Measurements from ENCODE around the gene GSK3A. TPM values are rescaled to one million over a fixed set of nuclear protein-coding genes. Genes with fewer than 3 reads are reported as not detected.
A peak's percentile ranks its signal among the peaks of the same experiment; 100 is the strongest.

Gene GSK3A
- 36.0 TPM for total RNA-seq
- long read RNA-seq, result 0 reads

- peak; percentile 99 for DNase-seq (ENCODE audit: low spot score)
These were observed at the start of gene GSK3A for GRCh38 chr19:42242512-42243409. GSK3A (minus strand) TSS chr19:42242602; CDS start chr19:42242465, 137 bp downstream.

- DNase-seq (ENCODE audit: low spot score), result no peak
These were observed 49.0 kb upstream of the GSK3A start for GRCh38 chr19:42291435-42291810.

DNA sequence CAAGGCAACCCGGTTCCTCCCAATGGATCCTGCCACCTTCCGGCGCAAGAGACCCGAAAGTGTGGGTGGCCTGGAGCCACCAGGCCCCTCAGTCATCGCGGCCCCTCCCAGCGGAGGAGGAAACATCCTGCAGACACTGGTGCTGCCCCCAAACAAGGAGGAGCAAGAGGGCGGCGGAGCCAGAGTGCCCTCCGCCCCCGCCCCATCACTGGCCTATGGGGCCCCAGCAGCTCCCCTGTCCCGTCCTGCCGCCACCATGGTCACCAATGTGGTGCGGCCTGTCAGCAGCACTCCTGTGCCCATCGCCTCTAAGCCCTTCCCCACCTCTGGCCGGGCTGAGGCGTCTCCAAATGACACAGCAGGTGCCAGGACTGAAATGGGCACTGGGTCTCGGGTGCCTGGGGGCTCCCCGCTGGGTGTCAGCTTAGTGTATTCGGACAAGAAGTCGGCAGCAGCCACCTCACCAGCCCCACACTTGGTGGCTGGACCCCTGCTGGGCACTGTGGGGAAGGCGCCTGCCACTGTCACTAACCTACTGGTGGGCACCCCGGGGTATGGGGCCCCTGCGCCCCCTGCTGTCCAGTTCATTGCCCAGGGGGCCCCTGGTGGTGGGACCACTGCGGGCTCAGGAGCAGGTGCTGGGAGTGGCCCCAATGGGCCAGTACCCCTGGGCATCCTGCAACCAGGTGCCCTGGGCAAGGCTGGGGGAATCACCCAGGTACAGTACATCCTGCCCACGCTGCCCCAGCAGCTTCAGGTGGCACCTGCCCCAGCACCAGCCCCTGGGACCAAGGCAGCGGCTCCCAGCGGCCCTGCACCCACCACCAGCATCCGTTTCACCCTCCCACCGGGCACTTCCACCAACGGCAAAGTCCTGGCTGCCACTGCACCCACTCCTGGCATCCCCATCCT lies 48.4 kb upstream of the GSK3A start:
- no peak for DNase-seq (ENCODE audit: low spot score)

DNA sequence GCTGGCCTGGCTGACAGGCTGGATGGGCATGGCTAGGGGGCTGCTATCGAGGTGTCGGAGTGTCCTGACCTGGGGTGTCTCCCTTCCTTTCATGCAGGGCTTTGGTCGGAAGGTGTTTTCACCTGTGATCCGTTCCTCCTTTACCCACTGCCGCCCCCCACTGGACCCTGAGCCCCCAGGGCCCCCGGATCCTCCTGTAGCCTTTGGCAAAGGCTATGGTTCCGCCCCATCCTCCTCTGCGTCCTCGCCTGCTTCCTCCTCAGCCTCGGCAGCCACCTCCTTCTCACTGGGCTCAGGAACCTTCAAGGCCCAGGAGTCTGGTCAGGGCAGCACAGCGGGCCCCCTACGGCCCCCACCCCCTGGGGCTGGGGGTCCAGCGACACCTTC lies 47.7 kb upstream of the GSK3A start:
- DNase-seq (ENCODE audit: low spot score), result no peak

- no peak for DNase-seq (ENCODE audit: low spot score)
These were observed 47.2 kb upstream of the GSK3A start for GRCh38 chr19:42289556-42290041.

DNA sequence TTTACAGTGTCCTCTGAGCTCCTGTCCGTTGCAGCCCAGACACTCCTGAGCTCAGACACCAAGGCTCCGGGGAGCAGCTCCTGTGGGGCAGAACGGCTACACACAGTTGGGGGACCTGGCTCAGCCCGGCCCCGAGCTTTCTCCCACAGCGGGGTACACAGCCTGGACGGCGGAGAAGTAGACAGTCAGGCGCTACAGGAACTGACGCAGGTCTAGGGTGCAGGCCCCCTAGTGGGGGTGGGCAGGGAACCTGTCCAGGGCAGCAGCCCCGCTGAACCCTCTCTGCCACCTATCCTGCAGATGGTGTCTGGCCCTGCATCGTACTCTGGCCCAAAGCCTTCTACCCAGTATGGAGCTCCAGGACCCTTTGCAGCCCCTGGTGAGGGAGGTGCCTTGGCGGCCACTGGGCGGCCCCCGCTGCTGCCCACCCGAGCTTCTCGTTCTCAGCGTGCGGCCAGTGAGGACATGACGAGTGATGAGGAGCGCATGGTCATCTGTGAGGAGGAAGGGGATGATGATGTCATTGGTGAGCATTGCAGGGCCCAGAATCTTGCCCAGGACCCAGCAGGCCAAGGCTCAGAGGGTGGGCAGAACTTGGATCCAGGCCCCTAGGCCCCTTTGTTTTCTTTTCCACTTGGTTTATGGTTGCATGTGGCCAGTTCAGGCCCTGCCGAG lies 46.6 kb upstream of the GSK3A start:
- no peak for DNase-seq (ENCODE audit: low spot score)

DNA sequence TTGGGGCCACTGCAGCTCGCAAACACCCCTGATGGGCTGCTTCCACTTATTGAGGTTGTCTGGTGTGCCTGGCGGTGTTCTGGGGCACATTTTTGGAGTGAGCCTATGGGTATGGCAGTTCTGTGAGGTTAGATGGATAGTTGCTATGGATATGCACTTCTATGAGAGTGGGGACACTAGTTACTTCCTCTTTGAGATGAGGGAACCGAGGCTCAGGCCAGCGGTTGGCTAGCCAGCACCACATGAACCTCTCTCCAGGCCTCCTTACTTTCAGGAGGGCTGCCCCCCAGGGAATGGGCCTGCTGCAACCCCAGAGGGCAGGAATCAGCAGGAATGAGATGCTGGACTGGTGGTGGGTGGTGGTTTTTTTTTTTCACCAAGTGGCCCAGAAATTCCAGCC lies 46.0 kb upstream of the GSK3A start:
- DNase-seq (ENCODE audit: low spot score), result no peak

GRCh38 chr19:42287827-42288107 lies 45.4 kb upstream of the GSK3A start:
- no peak for DNase-seq (ENCODE audit: low spot score)

GRCh38 chr19:42287017-42287826 lies 44.8 kb upstream of the GSK3A start:
- no peak for DNase-seq (ENCODE audit: low spot score)

GRCh38 chr19:42286349-42287016 lies 44.1 kb upstream of the GSK3A start:
- no peak for DNase-seq (ENCODE audit: low spot score)

- DNase-seq (ENCODE audit: low spot score), result no peak
These were observed 43.6 kb upstream of the GSK3A start for GRCh38 chr19:42285988-42286348.

DNA sequence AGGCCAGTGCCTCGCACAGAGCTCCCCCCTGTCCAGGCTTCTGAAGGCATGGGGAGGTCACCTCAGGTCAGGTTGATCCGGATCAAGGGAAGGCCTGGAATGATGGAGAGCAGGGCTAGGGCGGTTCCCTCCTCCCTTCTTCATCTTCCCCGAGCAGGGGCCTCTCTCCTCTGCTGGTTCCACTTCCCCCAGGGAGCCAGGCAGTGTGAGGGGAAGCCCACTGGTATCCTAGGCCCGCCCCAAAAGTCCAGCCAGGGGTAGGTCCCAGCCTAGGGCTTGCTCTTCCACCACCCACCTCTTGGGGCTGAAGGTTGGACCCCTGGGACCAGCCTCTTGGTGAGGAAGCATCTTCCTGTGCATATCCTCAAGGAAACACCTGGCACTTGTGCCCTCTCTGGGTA lies 43.1 kb upstream of the GSK3A start:
- DNase-seq (ENCODE audit: low spot score), result no peak

DNA sequence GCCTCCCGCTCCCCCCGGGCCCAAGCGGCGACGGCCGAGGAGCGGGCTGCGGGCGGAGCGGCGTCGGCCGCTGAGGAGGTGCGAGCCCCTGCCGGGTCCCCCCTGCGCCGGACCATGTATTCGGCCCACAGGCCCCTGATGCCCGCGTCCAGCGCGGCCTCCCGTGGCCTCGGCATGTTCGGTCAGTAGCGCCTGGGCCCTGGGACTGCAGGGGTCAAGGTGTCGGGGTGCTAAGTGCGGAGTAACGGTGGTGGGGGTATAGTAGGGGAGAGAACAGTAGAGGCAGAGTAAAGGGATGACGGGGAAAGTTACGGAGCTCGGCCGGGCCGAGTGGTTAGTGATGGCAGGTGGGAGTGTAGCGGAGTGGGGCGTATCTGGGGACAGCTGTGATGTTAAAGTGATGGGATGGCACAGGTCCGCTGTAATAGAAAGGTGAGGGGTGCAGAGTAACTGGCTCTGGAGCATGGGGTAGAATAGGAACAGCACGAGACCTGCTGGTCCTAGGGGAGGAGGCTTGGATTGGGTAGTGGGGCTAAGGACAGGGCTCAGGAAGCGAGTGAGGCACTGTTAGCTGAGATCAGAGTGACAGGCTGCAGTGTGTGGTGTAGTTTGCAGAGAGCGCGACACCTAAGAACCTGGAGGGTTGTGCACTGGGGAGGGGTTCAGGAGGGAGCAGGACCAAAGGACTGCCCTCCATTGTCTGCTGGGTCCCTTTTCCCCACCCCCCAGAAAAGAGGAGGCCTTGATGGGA lies 42.4 kb upstream of the GSK3A start:
- no peak for DNase-seq (ENCODE audit: low spot score)

GRCh38 chr19:42284066-42284501 lies 41.7 kb upstream of the GSK3A start:
- peak; percentile 94 for DNase-seq (ENCODE audit: low spot score)

- peak; percentile 98 for DNase-seq (ENCODE audit: low spot score)
These were observed 41.0 kb upstream of the GSK3A start for GRCh38 chr19:42283188-42284065.

DNA sequence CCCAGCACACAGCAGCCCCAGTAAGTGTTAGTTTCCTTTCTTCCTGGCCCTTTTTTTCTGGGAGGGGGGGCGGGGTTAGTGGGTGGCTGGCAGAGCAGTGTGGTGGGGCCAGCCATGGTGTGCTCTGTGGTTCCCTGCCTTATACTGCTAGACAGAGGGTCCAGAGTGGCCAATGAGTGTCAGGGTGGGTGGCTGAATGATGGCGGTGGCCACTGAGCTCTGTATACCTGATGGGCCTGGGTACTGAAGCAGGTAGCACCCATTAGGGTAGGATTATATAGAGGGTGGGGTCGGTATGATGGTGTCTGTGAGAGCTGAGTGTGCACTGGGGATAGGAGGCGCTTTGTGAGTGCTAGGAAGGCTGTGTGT lies 40.4 kb upstream of the GSK3A start:
- no peak for DNase-seq (ENCODE audit: low spot score)

- DNase-seq (ENCODE audit: low spot score), result no peak
These were observed 39.7 kb upstream of the GSK3A start for GRCh38 chr19:42281827-42282762.
